ENCODE data around the gene CELF2.

Gene CELF2

GRCh38 chr10:11317936-11318670 lies 300.4 kb downstream of the CELF2 start:
- no peaks in the 10 kb centered on the region for H3K4me1 ChIP-seq (ENCODE audit: insufficient read depth, low read length)
- H3K27ac ChIP-seq (ENCODE audit: low read length), result no peak overlapping the region
- no peak overlapping the region for H3K4me2 ChIP-seq (ENCODE audit: insufficient read depth, low read length)
- no peak overlapping the region for H3K9ac ChIP-seq (ENCODE audit: low read depth, low read length)
- no peak for DNase-seq
- no peaks in the 10 kb centered on the region for H3K27me3 ChIP-seq (ENCODE audit: insufficient read depth, low read length, poor library complexity)
- no peak for ATAC-seq (ENCODE audit: insufficient read depth, low read depth)
- no peaks in the 10 kb centered on the region for H3K79me2 ChIP-seq (ENCODE audit: insufficient read depth, low read length)
- no peaks in the 10 kb centered on the region for H3K9me3 ChIP-seq (ENCODE audit: insufficient read depth, low read length, severe bottlenecking)
- no peak overlapping the region for H3K4me3 ChIP-seq (ENCODE audit: low read depth in 1 of 2, low read length in 2 of 2)
- H2AFZ ChIP-seq (ENCODE audit: low read depth, low read length), result no peak overlapping the region
- H4K20me1 ChIP-seq (ENCODE audit: insufficient read depth, low read length), result peaks cover 2% of the 10 kb centered on the region; the same call in 1 of the 2 replicates
- TF ChIP-seq EZH2 (IDR thresholded peaks at IDR 0.05; ENCODE audit: borderline replicate concordance, low read depth, low read length, severe bottlenecking), result no peak
- TF ChIP-seq, protein P1, sequence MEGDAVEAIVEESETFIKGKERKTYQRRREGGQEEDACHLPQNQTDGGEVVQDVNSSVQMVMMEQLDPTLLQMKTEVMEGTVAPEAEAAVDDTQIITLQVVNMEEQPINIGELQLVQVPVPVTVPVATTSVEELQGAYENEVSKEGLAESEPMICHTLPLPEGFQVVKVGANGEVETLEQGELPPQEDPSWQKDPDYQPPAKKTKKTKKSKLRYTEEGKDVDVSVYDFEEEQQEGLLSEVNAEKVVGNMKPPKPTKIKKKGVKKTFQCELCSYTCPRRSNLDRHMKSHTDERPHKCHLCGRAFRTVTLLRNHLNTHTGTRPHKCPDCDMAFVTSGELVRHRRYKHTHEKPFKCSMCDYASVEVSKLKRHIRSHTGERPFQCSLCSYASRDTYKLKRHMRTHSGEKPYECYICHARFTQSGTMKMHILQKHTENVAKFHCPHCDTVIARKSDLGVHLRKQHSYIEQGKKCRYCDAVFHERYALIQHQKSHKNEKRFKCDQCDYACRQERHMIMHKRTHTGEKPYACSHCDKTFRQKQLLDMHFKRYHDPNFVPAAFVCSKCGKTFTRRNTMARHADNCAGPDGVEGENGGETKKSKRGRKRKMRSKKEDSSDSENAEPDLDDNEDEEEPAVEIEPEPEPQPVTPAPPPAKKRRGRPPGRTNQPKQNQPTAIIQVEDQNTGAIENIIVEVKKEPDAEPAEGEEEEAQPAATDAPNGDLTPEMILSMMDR (IDR thresholded peaks at IDR 0.05; ENCODE audit: borderline replicate concordance, extremely low read depth, low read length, poor library complexity, severe bottlenecking), result no peak
- H3K36me3 ChIP-seq (ENCODE audit: insufficient read depth, low read length), result peaks cover 95% of the 10 kb centered on the region

GRCh38 chr10:11318826-11319598 lies 301.3 kb downstream of the CELF2 start:
- Histone ChIP-seq H3K79me2 (ENCODE audit: insufficient read depth, low read length) (no peaks in the 10 kb centered on the region), H3K4me2 (ENCODE audit: insufficient read depth, low read length) (no peak overlapping the region), H3K9me3 (ENCODE audit: insufficient read depth, low read length, severe bottlenecking) (no peaks in the 10 kb centered on the region), H3K27me3 (ENCODE audit: insufficient read depth, low read length, poor library complexity) (no peaks in the 10 kb centered on the region), H4K20me1 (ENCODE audit: insufficient read depth, low read length) (peaks cover 2% of the 10 kb centered on the region; the same call in 1 of the 2 replicates), H3K4me1 (ENCODE audit: insufficient read depth, low read length) (no peaks in the 10 kb centered on the region), H3K4me3 (ENCODE audit: low read depth in 1 of 2, low read length in 2 of 2) (no peak overlapping the region), H3K27ac (ENCODE audit: low read length) (no peak overlapping the region), H3K36me3 (ENCODE audit: insufficient read depth, low read length) (peaks cover 94% of the 10 kb centered on the region), H3K9ac (ENCODE audit: low read depth, low read length) (no peak overlapping the region), H2AFZ (ENCODE audit: low read depth, low read length) (no peak overlapping the region)
- ATAC-seq (ENCODE audit: insufficient read depth, low read depth) (no peak), DNase-seq (no peak)
- TF ChIP-seq, protein P1 (IDR thresholded peaks at IDR 0.05; ENCODE audit: borderline replicate concordance, extremely low read depth, low read length, poor library complexity, severe bottlenecking), result peak; percentile 36
- TF ChIP-seq EZH2 (IDR thresholded peaks at IDR 0.05; ENCODE audit: borderline replicate concordance, low read depth, low read length, severe bottlenecking), result no peak

DNA sequence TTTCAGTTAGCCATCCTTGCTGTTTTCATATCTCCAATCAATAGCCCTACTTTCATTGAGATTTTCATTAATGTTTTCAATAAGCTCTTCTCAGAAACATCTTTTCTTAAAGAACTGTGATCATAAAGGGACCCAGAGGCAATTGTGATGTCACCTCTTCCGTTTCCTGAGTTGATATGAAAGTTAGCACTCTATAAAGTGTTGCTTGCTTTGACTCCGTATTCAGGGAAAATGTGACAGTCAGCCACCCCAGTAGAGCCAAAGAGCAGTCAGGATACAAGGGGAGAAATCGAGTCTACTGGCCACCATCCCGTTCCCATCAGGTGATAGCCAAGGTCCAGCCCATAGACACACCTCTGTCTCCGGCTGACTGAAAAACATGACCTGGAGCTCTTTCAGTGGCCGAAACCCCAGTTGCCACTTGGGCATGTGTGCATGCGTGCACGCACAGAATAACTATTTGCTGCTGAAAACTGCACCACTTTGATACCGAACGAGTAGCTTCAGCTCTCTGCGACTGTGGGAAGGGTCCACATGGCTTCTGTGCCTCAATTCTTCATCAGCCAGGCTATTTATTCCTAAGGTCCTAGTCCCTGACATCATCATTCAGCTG lies 302.4 kb downstream of the CELF2 start:
- Histone ChIP-seq H2AFZ (ENCODE audit: low read depth, low read length) (no peak overlapping the region), H3K9me3 (ENCODE audit: insufficient read depth, low read length, severe bottlenecking) (no peaks in the 10 kb centered on the region), H3K4me2 (ENCODE audit: insufficient read depth, low read length) (no peak overlapping the region), H3K4me3 (ENCODE audit: low read depth in 1 of 2, low read length in 2 of 2) (no peak overlapping the region), H3K27me3 (ENCODE audit: insufficient read depth, low read length, poor library complexity) (no peaks in the 10 kb centered on the region), H3K36me3 (ENCODE audit: insufficient read depth, low read length) (peaks cover 94% of the 10 kb centered on the region), H3K27ac (ENCODE audit: low read length) (no peak overlapping the region), H3K9ac (ENCODE audit: low read depth, low read length) (no peak overlapping the region), H3K4me1 (ENCODE audit: insufficient read depth, low read length) (no peaks in the 10 kb centered on the region), H3K79me2 (ENCODE audit: insufficient read depth, low read length) (no peaks in the 10 kb centered on the region), H4K20me1 (ENCODE audit: insufficient read depth, low read length) (peaks cover 2% of the 10 kb centered on the region; the same call in 1 of the 2 replicates)
- TF ChIP-seq, protein P1 (IDR thresholded peaks at IDR 0.05; ENCODE audit: borderline replicate concordance, extremely low read depth, low read length, poor library complexity, severe bottlenecking), result no peak
- no peak for TF ChIP-seq EZH2 (IDR thresholded peaks at IDR 0.05; ENCODE audit: borderline replicate concordance, low read depth, low read length, severe bottlenecking)
- no peak for ATAC-seq (ENCODE audit: insufficient read depth, low read depth)
- no peak for DNase-seq

All from DND-41 (cell line).